Measurements from ENCODE around the gene MYH9. TPM values are rescaled to one million over a fixed set of nuclear protein-coding genes. Genes with fewer than 3 reads are reported as not detected.

The MYH9 gene
- polyA plus RNA-seq, 1 of the 3 experiments (the other 2 are of a cell fraction), result 303 TPM

- Histone ChIP-seq H3K4me1 (ENCODE audit: control insufficient read depth in 1 of 2, insufficient read depth in 2 of 2, low read depth in 1 of 2, low read length in 1 of 2) (no peaks in the 10 kb centered on the region; a peak in 1 of 4 replicates), H3K36me3 (replicated peaks in 1 of 2; ENCODE audit: control insufficient read depth in 1 of 2, insufficient read depth in 2 of 2, low read length in 1 of 2) (peaks cover 81 to 84% of the 10 kb centered on the region in 2 experiments), H4K20me1 (ENCODE audit: insufficient read depth) (peaks cover 89% of the 10 kb centered on the region), H3K9me2 (no peaks in the 10 kb centered on the region), H3F3A (replicated peaks; ENCODE audit: insufficient read depth) (peaks cover 82% of the 10 kb centered on the region), H3K79me2 (ENCODE audit: insufficient read depth) (peaks cover 14% of the 10 kb centered on the region; the same call in 1 of the 2 replicates), H3K9me3 (no peaks in the 10 kb centered on the region), H3K9ac (no peak overlapping the region), H2AFZ (ENCODE audit: low read depth) (no peak overlapping the region), H3K27ac (ENCODE audit: low read depth in 2 of 2, low read length in 1 of 2) (no peak overlapping the region), H3K4me3 (ENCODE audit: low read depth in 2 of 2, low read length in 1 of 2) (no peak overlapping the region), H3K27me3 (ENCODE audit: insufficient read depth) (no peaks in the 10 kb centered on the region), H3K4me2 (no peak overlapping the region)
- ChIA-PET POLR2A (no interaction called here), CTCF (interaction anchor here (0.8 to 9.9 kb wide), 7 partner anchors 15 to 184 kb away, joined by 3 to 113 read pairs (median 3); no protein-coding TSS in a partner anchor)
- peak; percentile 16 for DNase-seq
- 93% methylated on average over 7 of the region's 24 CpGs for WGBS (ENCODE audit: low lambda C conversion rate)
- no peak for TF ChIP-seq ELF1 (IDR thresholded peaks at IDR 0.05)
- TF ChIP-seq GATA2 (CRISPR knock-in tag; IDR thresholded peaks at IDR 0.05), result no peak
- TF ChIP-seq IRF3 (IDR thresholded peaks at IDR 0.05; ENCODE audit: low read depth, low read length), result no peak
- TF ChIP-seq GABPA (IDR thresholded peaks at IDR 0.05; ENCODE audit: low read depth), result no peak
- no peak for TF ChIP-seq SIN3A (IDR thresholded peaks at IDR 0.05; ENCODE audit: borderline replicate concordance, low read depth, low read length)
- no peak for TF ChIP-seq RCOR1 (IDR thresholded peaks at IDR 0.05; ENCODE audit: low read length)
- TF ChIP-seq USF1 (IDR thresholded peaks at IDR 0.05; ENCODE audit: borderline replicate concordance, low read depth), result no peak
- no peak for TF ChIP-seq TCF12 (IDR thresholded peaks at IDR 0.05)
- TF ChIP-seq USF2 (IDR thresholded peaks at IDR 0.05; ENCODE audit: borderline replicate concordance, low read depth, low read length), result no peak
Measured at GRCh38 chr22:36284171-36284571, 103.6 kb downstream of the MYH9 start.

GRCh38 chr22:36282328-36282831 is 105.4 kb downstream of the MYH9 start:
- Histone ChIP-seq H2AFZ (ENCODE audit: low read depth) (no peak overlapping the region), H3K9me3 (no peaks in the 10 kb centered on the region), H3K4me3 (ENCODE audit: low read depth in 2 of 2, low read length in 1 of 2) (no peak overlapping the region), H3F3A (replicated peaks; ENCODE audit: insufficient read depth) (peaks cover 92% of the 10 kb centered on the region), H3K36me3 (replicated peaks in 1 of 2; ENCODE audit: control insufficient read depth in 1 of 2, insufficient read depth in 2 of 2, low read length in 1 of 2) (peaks cover 68 to 73% of the 10 kb centered on the region in 2 experiments), H4K20me1 (ENCODE audit: insufficient read depth) (peaks cover 85% of the 10 kb centered on the region), H3K27me3 (ENCODE audit: insufficient read depth) (no peaks in the 10 kb centered on the region), H3K9ac (no peak overlapping the region), H3K9me2 (no peaks in the 10 kb centered on the region), H3K4me1 (ENCODE audit: control insufficient read depth in 1 of 2, insufficient read depth in 2 of 2, low read depth in 1 of 2, low read length in 1 of 2) (no peaks in the 10 kb centered on the region; a peak in 1 of 4 replicates), H3K4me2 (no peak overlapping the region), H3K79me2 (ENCODE audit: insufficient read depth) (peaks cover 11% of the 10 kb centered on the region; the same call in 1 of the 2 replicates), H3K27ac (ENCODE audit: low read depth in 2 of 2, low read length in 1 of 2) (no peak overlapping the region)
- CTCF ChIA-PET, result interaction anchor here (0.7 to 9.9 kb wide), 5 partner anchors 11 to 103 kb away, joined by 3 to 113 read pairs (median 3); no protein-coding TSS in a partner anchor
- DNase-seq, result no peak
- POLR2A ChIA-PET, result no interaction called here
- 94% methylated on average over 22 of the region's 24 CpGs for WGBS (ENCODE audit: low lambda C conversion rate)
- TF ChIP-seq RXRA (IDR thresholded peaks at IDR 0.05; ENCODE audit: borderline replicate concordance, low read depth), result no peak
- TF ChIP-seq CTCF (IDR thresholded peaks at IDR 0.05), result no peak
- TF ChIP-seq USF2 (IDR thresholded peaks at IDR 0.05; ENCODE audit: borderline replicate concordance, low read depth, low read length), result no peak
- TF ChIP-seq RFX5 (IDR thresholded peaks at IDR 0.05; ENCODE audit: low read length), result no peak
- no peak for TF ChIP-seq SIN3A (IDR thresholded peaks at IDR 0.05; ENCODE audit: borderline replicate concordance, low read depth, low read length)
- no peak for TF ChIP-seq YY1 (IDR thresholded peaks at IDR 0.05; ENCODE audit: low read depth)
- no peak for TF ChIP-seq FOSL2 (IDR thresholded peaks at IDR 0.05; ENCODE audit: borderline replicate concordance, low read depth)
- TF ChIP-seq REST (IDR thresholded peaks at IDR 0.05; ENCODE audit: low read depth, low read length), result no peak
- no peak for TF ChIP-seq RAD21 (IDR thresholded peaks at IDR 0.05; ENCODE audit: low read length)
- no peak for TF ChIP-seq CHD2 (IDR thresholded peaks at IDR 0.05; ENCODE audit: low read length, partially characterized antibody)

Measured in SK-N-SH (cell line).